Measurements from ENCODE around the gene ZNF281.

ZNF281 gene

GRCh38 chr1:200373811-200374231, 36.0 kb downstream of the ZNF281 start:
- Histone ChIP-seq H3K14ac (ENCODE audit: low read length) (no peak overlapping the region), H3K27ac (ENCODE audit: low read depth, low read length) (no peak overlapping the region), H3K4ac (ENCODE audit: low read depth, low read length) (no peak overlapping the region), H4K8ac (ENCODE audit: low read depth, low read length) (no peak overlapping the region), H3K9ac (ENCODE audit: low read length) (no peak overlapping the region), H3K23ac (ENCODE audit: low read length) (no peak overlapping the region), H2BK5ac (ENCODE audit: low read depth, low read length, poor library complexity) (no peak overlapping the region), H3K36me3 (ENCODE audit: control insufficient read depth in 1 of 2, insufficient read depth in 2 of 2, low read length in 2 of 2) (no peaks in the 10 kb centered on the region), H3K4me1 (ENCODE audit: control insufficient read depth in 1 of 2, insufficient read depth in 2 of 2, low read length in 2 of 2) (no peaks in the 10 kb centered on the region), H2AFZ (ENCODE audit: insufficient read depth, low read length, poor library complexity) (no peak overlapping the region), H4K91ac (ENCODE audit: low read depth, low read length) (no peak overlapping the region), H3K79me2 (ENCODE audit: control insufficient read depth, insufficient read depth, low read length, poor library complexity) (no peaks in the 10 kb centered on the region), H3K4me2 (ENCODE audit: low read length) (no peak overlapping the region), H3K9me3 (ENCODE audit: insufficient read depth, low read depth, low read length) (no peaks in the 10 kb centered on the region), H3K27me3 (ENCODE audit: insufficient read depth, low read length) (no peaks in the 10 kb centered on the region), H2BK12ac (ENCODE audit: low read length) (no peak overlapping the region), H2BK120ac (ENCODE audit: insufficient read depth, low read length, poor library complexity) (no peak overlapping the region), H2AK5ac (ENCODE audit: low read length) (no peak overlapping the region), H3K4me3 (ENCODE audit: low read depth, low read length) (no peak overlapping the region), H3K18ac (ENCODE audit: low read length) (no peak overlapping the region), H3K79me1 (ENCODE audit: low read length) (no peaks in the 10 kb centered on the region), H4K12ac (ENCODE audit: low read depth, low read length) (no peak overlapping the region)
- WGBS (ENCODE audit: extremely low coverage, insufficient coverage, insufficient read length), result no CpG with 5 or more reads among the region's 5 CpGs
- DNase-seq, result no peak

- H4K12ac ChIP-seq (ENCODE audit: low read depth, low read length), result no peak overlapping the region
- WGBS (ENCODE audit: extremely low coverage, insufficient coverage, insufficient read length), result no CpG with 5 or more reads among the region's 2 CpGs
- H3K4me3 ChIP-seq (ENCODE audit: low read depth, low read length), result no peak overlapping the region
- H3K9me3 ChIP-seq (ENCODE audit: insufficient read depth, low read depth, low read length), result no peaks in the 10 kb centered on the region
- no peaks in the 10 kb centered on the region for H3K36me3 ChIP-seq (ENCODE audit: control insufficient read depth in 1 of 2, insufficient read depth in 2 of 2, low read length in 2 of 2)
- no peaks in the 10 kb centered on the region for H3K79me1 ChIP-seq (ENCODE audit: low read length)
- no peak overlapping the region for H3K14ac ChIP-seq (ENCODE audit: low read length)
- H2BK12ac ChIP-seq (ENCODE audit: low read length), result no peak overlapping the region
- H3K18ac ChIP-seq (ENCODE audit: low read length), result no peak overlapping the region
- no peak overlapping the region for H3K9ac ChIP-seq (ENCODE audit: low read length)
- no peak overlapping the region for H3K27ac ChIP-seq (ENCODE audit: low read depth, low read length)
- H3K4ac ChIP-seq (ENCODE audit: low read depth, low read length), result no peak overlapping the region
- H3K27me3 ChIP-seq (ENCODE audit: insufficient read depth, low read length), result no peaks in the 10 kb centered on the region
- no peak overlapping the region for H4K8ac ChIP-seq (ENCODE audit: low read depth, low read length)
- no peak overlapping the region for H2AFZ ChIP-seq (ENCODE audit: insufficient read depth, low read length, poor library complexity)
- H2BK120ac ChIP-seq (ENCODE audit: insufficient read depth, low read length, poor library complexity), result no peak overlapping the region
- no peak overlapping the region for H3K4me2 ChIP-seq (ENCODE audit: low read length)
- no peaks in the 10 kb centered on the region for H3K4me1 ChIP-seq (ENCODE audit: control insufficient read depth in 1 of 2, insufficient read depth in 2 of 2, low read length in 2 of 2)
- H4K91ac ChIP-seq (ENCODE audit: low read depth, low read length), result no peak overlapping the region
- H3K79me2 ChIP-seq (ENCODE audit: control insufficient read depth, insufficient read depth, low read length, poor library complexity), result no peaks in the 10 kb centered on the region
- no peak overlapping the region for H2BK5ac ChIP-seq (ENCODE audit: low read depth, low read length, poor library complexity)
- no peak overlapping the region for H3K23ac ChIP-seq (ENCODE audit: low read length)
- DNase-seq, result no peak
- no peak overlapping the region for H2AK5ac ChIP-seq (ENCODE audit: low read length)
Measured at GRCh38 chr1:200372885-200373181, 37.0 kb downstream of the ZNF281 start.

GRCh38 chr1:200372095-200372884, 37.5 kb downstream of the ZNF281 start:
- H4K8ac ChIP-seq (ENCODE audit: low read depth, low read length), result no peak overlapping the region
- no peaks in the 10 kb centered on the region for H3K9me3 ChIP-seq (ENCODE audit: insufficient read depth, low read depth, low read length)
- H3K4me2 ChIP-seq (ENCODE audit: low read length), result no peak overlapping the region
- H3K9ac ChIP-seq (ENCODE audit: low read length), result no peak overlapping the region
- H2BK120ac ChIP-seq (ENCODE audit: insufficient read depth, low read length, poor library complexity), result no peak overlapping the region
- no peak overlapping the region for H3K14ac ChIP-seq (ENCODE audit: low read length)
- peak; percentile 58 to 61 for DNase-seq
- H2AK5ac ChIP-seq (ENCODE audit: low read length), result no peak overlapping the region
- no peak overlapping the region for H2BK12ac ChIP-seq (ENCODE audit: low read length)
- no peaks in the 10 kb centered on the region for H3K79me2 ChIP-seq (ENCODE audit: control insufficient read depth, insufficient read depth, low read length, poor library complexity)
- no peak overlapping the region for H2AFZ ChIP-seq (ENCODE audit: insufficient read depth, low read length, poor library complexity)
- H3K23ac ChIP-seq (ENCODE audit: low read length), result no peak overlapping the region
- no peaks in the 10 kb centered on the region for H3K36me3 ChIP-seq (ENCODE audit: control insufficient read depth in 1 of 2, insufficient read depth in 2 of 2, low read length in 2 of 2)
- no peak overlapping the region for H2BK5ac ChIP-seq (ENCODE audit: low read depth, low read length, poor library complexity)
- no peak overlapping the region for H4K91ac ChIP-seq (ENCODE audit: low read depth, low read length)
- H3K27ac ChIP-seq (ENCODE audit: low read depth, low read length), result no peak overlapping the region
- no peaks in the 10 kb centered on the region for H3K79me1 ChIP-seq (ENCODE audit: low read length)
- H3K4ac ChIP-seq (ENCODE audit: low read depth, low read length), result no peak overlapping the region
- H3K4me1 ChIP-seq (ENCODE audit: control insufficient read depth in 1 of 2, insufficient read depth in 2 of 2, low read length in 2 of 2), result no peaks in the 10 kb centered on the region
- H3K27me3 ChIP-seq (ENCODE audit: insufficient read depth, low read length), result no peaks in the 10 kb centered on the region
- H4K12ac ChIP-seq (ENCODE audit: low read depth, low read length), result no peak overlapping the region
- no CpG with 5 or more reads among the region's 3 CpGs for WGBS (ENCODE audit: extremely low coverage, insufficient coverage, insufficient read length)
- no peak overlapping the region for H3K4me3 ChIP-seq (ENCODE audit: low read depth, low read length)
- H3K18ac ChIP-seq (ENCODE audit: low read length), result no peak overlapping the region

GRCh38 chr1:200369706-200370105, 40.1 kb downstream of the ZNF281 start:
- Histone ChIP-seq H3K4me3 (ENCODE audit: low read depth, low read length) (no peak overlapping the region), H2BK120ac (ENCODE audit: insufficient read depth, low read length, poor library complexity) (no peak overlapping the region), H3K79me1 (ENCODE audit: low read length) (no peaks in the 10 kb centered on the region), H2AK5ac (ENCODE audit: low read length) (no peak overlapping the region), H3K27me3 (ENCODE audit: insufficient read depth, low read length) (no peaks in the 10 kb centered on the region), H2BK5ac (ENCODE audit: low read depth, low read length, poor library complexity) (no peak overlapping the region), H3K4ac (ENCODE audit: low read depth, low read length) (no peak overlapping the region), H3K9ac (ENCODE audit: low read length) (no peak overlapping the region), H2BK12ac (ENCODE audit: low read length) (no peak overlapping the region), H3K14ac (ENCODE audit: low read length) (no peak overlapping the region), H3K27ac (ENCODE audit: low read depth, low read length) (no peak overlapping the region), H2AFZ (ENCODE audit: insufficient read depth, low read length, poor library complexity) (no peak overlapping the region), H3K4me2 (ENCODE audit: low read length) (no peak overlapping the region), H3K23ac (ENCODE audit: low read length) (no peak overlapping the region), H3K18ac (ENCODE audit: low read length) (no peak overlapping the region), H4K12ac (ENCODE audit: low read depth, low read length) (no peak overlapping the region), H4K91ac (ENCODE audit: low read depth, low read length) (no peak overlapping the region), H3K36me3 (ENCODE audit: control insufficient read depth in 1 of 2, insufficient read depth in 2 of 2, low read length in 2 of 2) (no peaks in the 10 kb centered on the region), H4K8ac (ENCODE audit: low read depth, low read length) (no peak overlapping the region), H3K79me2 (ENCODE audit: control insufficient read depth, insufficient read depth, low read length, poor library complexity) (no peaks in the 10 kb centered on the region), H3K4me1 (ENCODE audit: control insufficient read depth in 1 of 2, insufficient read depth in 2 of 2, low read length in 2 of 2) (no peaks in the 10 kb centered on the region), H3K9me3 (ENCODE audit: insufficient read depth, low read depth, low read length) (no peaks in the 10 kb centered on the region)
- no CpG with 5 or more reads among the region's 2 CpGs for WGBS (ENCODE audit: extremely low coverage, insufficient coverage, insufficient read length)
- DNase-seq, result no peak

Data from trophoblast cell (in vitro differentiated cells and primary cell).